ENCODE measurements around the gene HDAC8.

Gene HDAC8

DNA sequence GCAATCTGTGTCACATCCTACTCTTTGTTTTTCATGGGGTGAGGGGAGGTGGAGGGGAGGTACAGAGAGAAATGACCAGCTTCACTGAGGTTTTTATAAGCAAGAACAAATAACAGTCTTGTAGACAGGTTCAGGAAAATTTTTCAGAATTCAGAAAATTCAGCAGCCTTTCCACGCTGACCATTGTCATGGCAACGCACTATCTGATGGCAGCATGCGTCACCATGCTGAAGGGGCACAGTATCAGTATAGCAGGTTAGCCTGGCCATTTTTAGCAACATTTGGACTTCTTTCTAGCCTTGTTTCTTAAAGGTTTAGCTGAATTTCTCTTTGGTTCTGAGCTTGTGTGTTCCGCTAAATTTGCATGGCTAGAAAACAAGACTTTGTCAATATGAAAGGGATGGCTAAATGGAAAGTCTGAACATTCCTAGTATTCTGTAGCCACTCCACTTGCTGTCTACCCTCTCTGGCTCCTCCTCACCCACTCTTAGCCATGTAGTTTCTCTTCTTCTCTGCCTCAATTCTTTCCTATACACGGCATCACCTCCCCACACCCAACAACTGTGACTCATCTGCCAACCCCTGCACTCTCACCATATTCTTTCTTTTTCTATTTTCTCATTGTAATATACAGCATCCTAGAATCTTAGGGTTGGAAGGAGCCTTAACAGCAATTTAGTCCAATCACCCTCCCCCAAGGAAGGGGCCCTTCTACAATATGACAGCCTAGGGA lies 224.2 kb downstream of the HDAC8 start:
- H3K4me1 ChIP-seq = no peaks in the 10 kb centered on the region
- H3K27me3 ChIP-seq = no peaks in the 10 kb centered on the region
- H3K27ac ChIP-seq = no peak overlapping the region
- DNase-seq = no peak
- TF ChIP-seq CTCF (IDR thresholded peaks at IDR 0.05) = no peak
- intact Hi-C loops (cut with DNase I; ENCODE audit: low total_unique reads) = no loop called here
- peaks cover 0 to 15% (median 0%) of the 10 kb centered on the region in 3 donors for H3K36me3 ChIP-seq
- H3K9me3 ChIP-seq = no peaks in the 10 kb centered on the region
- no peak overlapping the region for H3K4me3 ChIP-seq

GRCh38 chrX:72347366-72347765 lies 225.3 kb downstream of the HDAC8 start:
- Histone ChIP-seq H3K4me1 (no peaks in the 10 kb centered on the region), H3K36me3 (peaks cover 0 to 15% (median 0%) of the 10 kb centered on the region in 3 donors), H3K9me3 (no peaks in the 10 kb centered on the region), H3K27me3 (no peaks in the 10 kb centered on the region), H3K4me3 (no peak overlapping the region), H3K27ac (no peak overlapping the region)
- no peak for TF ChIP-seq CTCF (IDR thresholded peaks at IDR 0.05)
- no peak for DNase-seq
- intact Hi-C loops (cut with DNase I; ENCODE audit: low total_unique reads) = no loop called here

DNA sequence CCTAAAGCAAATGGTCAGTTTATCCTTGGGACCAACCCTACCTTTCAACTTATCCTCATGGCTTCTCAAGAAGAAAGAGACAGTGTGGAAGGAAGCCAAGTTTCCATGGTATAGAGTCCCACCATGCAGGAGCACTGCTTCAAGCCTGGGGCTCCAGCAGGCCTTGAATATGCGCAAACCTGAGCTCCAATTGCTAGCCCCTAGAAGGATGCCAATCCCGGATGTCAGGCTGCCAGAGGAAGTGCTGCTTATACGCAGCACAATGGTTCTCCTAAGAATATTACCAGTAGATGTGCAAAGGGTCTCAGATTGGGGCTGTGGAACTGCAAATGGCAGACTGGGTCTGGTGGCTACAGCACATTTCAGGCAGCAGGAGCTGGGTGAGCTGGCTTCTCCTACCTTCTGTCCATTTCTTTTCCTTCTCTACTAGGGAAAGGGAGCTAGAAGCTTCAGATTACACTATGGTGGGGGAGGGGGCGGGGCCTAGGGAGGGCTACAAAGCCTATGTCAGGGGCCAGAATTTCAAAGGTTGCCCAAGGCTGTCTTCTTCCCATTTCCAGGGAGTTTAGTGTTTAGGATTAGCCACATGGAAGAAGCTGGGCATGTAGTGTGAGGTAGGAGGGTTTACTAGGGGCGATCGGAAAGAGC lies 226.2 kb downstream of the HDAC8 start:
- H3K4me1 ChIP-seq = no peaks in the 10 kb centered on the region
- intact Hi-C loops (cut with DNase I; ENCODE audit: low total_unique reads) = no loop called here
- no peaks in the 10 kb centered on the region for H3K27me3 ChIP-seq
- no peaks in the 10 kb centered on the region for H3K9me3 ChIP-seq
- peaks cover 0 to 13% (median 0%) of the 10 kb centered on the region in 3 donors for H3K36me3 ChIP-seq
- no peak overlapping the region for H3K27ac ChIP-seq
- DNase-seq = no peak
- no peak overlapping the region for H3K4me3 ChIP-seq
- no peak for TF ChIP-seq CTCF (IDR thresholded peaks at IDR 0.05)

GRCh38 chrX:72340626-72341025 lies 232.0 kb downstream of the HDAC8 start:
- intact Hi-C loops (cut with DNase I; ENCODE audit: low total_unique reads) = no loop called here
- no peak overlapping the region for H3K27ac ChIP-seq

DNA sequence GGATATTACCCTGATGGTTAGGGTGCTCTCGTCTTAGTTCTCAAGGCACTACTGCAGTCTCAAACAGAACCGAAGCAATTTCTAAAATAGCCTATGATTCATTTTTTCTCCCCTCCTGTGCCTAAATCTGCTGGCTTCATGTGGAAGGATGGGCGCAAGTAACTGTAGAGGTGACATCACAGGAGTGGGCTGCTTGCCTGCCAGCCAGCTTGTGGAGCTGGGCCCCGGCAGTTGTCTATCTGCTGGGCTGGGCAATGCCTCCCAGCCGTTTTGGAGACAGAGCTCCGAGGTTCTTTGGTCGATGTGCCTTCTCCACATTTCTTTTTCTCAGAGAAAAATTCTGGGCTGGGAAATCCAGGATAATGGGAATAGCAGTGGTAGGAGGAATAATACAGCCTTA lies 232.6 kb downstream of the HDAC8 start:
- Histone ChIP-seq H3K27ac (no peak overlapping the region), H3K27me3 (no peaks in the 10 kb centered on the region), H3K4me1 (no peaks in the 10 kb centered on the region), H3K9me3 (no peaks in the 10 kb centered on the region), H3K36me3 (no peaks in the 10 kb centered on the region), H3K4me3 (no peak overlapping the region)
- DNase-seq = no peak
- TF ChIP-seq CTCF (IDR thresholded peaks at IDR 0.05) = no peak
- intact Hi-C loops (cut with DNase I; ENCODE audit: low total_unique reads) = no loop called here

More at GRCh38 chrX:72340626-72341025, 232.0 kb downstream of the HDAC8 start:
- Histone ChIP-seq H3K36me3 (no peaks in the 10 kb centered on the region), H3K9me3 (no peaks in the 10 kb centered on the region), H3K4me1 (no peaks in the 10 kb centered on the region), H3K27me3 (no peaks in the 10 kb centered on the region), H3K4me3 (no peak overlapping the region)
- no peak for DNase-seq
- no peak for TF ChIP-seq CTCF (IDR thresholded peaks at IDR 0.05)
